HG03439 (cell line): ENCODE data around the gene OTUD1.

ENCODE experiments used
- ATAC-seq: cut with Tn5 transposase; IDR thresholded peaks from one replicate; pipeline ENCODE4 v1.9.1; 2021; ENCODE audit warnings: mild to moderate bottlenecking, moderate library complexity; ENCODE audit not compliant: unreplicated experiment

The OTUD1 gene

DNA sequence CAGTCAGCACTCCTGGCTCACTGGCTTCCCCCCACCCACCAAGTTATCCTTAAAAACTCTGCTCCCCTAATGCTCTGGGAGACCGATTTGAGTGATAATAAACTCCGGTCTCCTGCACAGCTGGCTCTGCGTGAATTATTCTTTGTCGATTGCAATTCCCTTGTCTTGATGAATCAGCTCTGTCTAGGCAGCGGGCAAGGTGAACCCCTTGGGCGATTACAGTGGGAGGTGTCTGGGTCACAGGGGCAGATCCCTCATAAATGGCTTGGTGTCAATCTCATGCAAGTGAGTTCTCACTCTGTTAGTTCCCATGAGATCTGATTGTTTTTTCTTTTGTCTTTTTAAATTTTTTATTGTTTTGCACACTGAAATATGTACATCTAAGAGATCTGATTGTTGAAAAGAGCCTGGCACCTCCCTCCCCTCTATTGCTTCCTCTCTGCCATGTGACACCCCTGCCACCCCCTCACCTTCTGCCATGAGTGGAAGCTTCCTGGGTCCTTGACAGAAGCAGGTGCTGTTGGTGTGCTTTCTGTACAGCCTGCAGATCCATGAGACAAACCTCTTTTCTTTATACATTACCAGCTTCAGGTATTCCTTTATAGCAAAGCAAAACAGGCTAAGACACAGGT lies 20.5 kb downstream of the OTUD1 start:
- no peak for ATAC-seq

DNA sequence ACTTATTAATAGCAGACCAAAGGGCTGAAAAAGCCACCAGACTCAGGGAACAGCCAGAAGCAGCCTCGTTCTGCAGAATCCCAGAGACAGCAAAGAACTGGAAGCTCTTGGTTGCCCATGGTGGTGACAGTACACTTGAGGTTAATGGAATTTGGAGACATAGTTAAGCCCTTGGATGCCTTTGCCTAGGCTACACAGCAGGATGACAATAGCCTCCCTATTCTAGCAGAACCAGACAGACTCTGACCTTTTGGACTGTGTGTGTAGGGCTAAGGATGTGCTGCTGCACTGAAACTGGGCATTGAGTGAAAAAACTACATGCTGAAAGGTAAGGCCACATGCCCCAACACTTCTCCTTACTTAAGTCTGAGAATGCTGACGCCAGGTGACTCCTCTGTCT lies 22.7 kb downstream of the OTUD1 start:
- no peak for ATAC-seq

DNA sequence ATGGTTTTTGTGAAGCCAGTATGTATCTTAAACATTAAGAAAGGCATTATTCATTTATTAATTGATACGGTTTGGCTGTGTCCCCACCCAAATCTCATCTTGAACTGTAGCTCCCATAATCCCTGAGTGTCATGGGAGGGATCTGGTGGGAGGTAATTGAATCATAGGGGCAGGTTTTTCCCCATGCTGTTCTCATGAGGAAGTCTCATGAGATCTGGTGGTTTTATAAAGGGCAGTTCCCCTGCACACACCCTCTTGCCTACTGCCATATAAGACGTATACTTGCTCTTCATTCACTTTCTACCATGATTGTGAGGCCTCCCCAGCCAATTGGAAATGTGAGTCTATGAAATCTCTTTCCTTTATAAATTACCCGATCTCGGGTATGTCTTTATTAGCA lies 28.1 kb downstream of the OTUD1 start:
- ATAC-seq: no peak

DNA sequence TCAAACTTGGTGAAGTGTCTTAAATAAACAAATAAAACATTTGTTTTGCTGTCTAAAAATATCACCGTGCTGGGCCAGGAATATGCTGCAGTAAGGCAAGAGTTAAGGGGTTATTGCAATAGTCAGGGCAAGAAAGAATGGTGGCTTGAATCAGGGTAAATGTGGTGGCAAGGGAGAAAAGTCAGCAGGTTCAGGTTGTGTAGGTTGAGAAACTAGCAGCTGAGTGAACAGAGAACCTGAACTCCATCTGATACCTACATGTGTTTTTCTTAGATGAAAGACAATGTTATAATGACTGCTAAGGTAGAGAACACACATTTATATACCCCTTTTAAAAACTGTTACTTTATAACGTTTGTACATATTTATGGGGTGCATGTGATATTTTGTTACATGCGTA lies 28.7 kb downstream of the OTUD1 start:
- no peak for ATAC-seq

DNA sequence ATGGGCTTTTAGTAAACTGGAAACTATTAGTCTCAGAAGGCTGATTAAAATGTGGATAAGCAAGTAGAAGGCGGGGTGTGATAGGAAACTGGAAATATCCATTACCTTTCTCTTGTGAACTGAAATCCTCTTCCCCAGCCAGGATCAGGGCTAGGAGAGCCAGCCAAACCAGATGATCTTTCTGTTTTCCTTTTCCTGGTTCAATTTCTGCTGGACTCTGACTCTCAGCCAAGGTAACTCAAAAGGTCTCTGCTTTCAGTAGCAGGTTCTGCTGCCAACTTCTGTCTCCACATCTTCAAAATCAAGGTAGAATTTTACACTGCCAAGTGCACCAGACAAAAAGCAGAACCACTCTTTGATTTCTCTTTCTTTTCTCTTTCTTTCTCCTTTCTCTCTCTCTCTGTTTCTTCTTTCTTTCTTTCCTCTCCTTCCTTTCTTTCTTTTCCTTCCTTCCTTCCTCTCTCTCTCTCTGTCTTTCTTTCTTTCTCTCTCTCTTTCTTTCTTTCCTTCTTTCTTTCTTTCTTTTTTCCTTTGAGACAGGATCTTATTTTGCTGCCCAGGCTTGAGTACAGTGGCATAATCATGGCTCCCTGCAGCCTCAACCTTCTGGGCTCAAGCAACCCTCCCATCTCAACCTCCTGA lies 30.8 kb downstream of the OTUD1 start:
- no peak for ATAC-seq

DNA sequence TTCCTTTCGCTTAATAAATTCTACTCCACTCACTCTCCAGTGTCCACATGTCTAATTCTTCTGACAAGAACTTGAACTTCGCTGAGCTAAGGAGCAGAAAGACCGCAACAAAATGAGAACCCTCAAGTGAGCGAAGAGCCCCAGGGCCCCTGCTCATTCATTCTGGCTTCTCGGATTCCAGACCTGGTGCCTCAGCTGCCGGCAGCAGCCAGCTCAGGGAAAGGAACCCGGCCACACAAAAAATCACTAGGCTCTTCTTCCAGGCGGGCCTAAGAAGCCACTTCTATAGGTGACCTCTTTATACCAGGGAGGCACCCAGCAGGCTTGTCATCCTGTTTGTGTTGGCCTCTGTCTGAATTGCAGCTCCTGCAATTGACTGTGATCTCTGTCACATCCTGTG lies 33.3 kb downstream of the OTUD1 start:
- no peak for ATAC-seq

DNA sequence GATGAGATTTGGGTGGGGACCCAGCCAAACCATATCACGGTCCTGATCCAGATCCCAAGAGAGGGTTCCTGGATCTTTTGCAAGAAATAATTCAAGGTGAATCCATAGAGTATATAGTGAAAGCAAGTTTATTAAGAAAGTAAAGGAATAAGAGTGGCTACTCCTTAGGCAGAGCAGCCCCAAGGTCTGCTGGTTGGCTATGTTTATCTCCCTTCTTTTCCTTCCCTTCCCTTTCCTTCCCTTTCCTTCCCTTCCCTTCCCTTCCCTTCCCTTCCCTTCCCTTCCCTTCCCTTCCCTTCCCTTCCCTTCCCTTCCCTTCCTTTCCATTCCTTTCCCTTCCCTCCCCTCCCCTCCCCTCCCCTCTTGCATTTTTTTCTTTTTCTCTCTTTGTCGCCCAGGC lies 35.2 kb downstream of the OTUD1 start:
- ATAC-seq: no peak

DNA sequence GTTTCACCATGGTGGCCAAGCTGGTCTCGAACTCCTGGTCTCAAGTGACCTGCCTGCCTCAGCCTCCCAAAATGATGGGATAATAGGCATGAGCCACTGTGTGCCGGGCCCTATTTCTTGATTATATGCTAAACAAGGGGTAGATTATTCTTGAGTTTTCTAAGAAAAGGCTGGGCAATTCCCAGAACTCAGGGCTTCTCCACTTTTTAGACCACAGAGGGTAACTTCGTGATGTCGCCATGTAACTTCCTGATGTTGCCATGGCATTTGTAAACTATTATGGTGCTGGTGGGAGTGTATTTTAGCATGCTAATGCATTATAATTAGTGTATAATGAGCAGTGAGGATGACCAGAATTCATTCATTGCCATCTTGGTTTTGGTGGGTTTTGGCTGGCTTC lies 35.8 kb downstream of the OTUD1 start:
- no peak for ATAC-seq

DNA sequence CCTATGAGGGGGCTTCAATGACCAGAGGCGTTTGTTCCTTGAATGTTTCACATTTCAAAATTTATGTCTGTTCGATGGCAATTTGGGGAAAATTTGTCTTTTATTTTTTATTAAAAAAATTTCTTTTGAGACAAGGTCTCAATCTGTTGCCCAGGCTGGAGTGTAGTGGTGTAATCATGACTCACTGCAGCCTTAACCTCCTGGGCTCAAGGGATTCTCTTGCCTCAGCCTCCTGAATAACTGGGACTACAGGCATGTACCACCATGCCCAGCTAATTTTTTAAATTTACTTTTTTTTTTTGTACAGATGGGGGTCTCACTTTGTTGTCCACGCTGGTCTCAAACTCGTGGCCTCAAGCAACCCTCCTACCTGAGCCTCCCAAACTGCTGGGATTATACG lies 39.7 kb downstream of the OTUD1 start:
- ATAC-seq: no peak

DNA sequence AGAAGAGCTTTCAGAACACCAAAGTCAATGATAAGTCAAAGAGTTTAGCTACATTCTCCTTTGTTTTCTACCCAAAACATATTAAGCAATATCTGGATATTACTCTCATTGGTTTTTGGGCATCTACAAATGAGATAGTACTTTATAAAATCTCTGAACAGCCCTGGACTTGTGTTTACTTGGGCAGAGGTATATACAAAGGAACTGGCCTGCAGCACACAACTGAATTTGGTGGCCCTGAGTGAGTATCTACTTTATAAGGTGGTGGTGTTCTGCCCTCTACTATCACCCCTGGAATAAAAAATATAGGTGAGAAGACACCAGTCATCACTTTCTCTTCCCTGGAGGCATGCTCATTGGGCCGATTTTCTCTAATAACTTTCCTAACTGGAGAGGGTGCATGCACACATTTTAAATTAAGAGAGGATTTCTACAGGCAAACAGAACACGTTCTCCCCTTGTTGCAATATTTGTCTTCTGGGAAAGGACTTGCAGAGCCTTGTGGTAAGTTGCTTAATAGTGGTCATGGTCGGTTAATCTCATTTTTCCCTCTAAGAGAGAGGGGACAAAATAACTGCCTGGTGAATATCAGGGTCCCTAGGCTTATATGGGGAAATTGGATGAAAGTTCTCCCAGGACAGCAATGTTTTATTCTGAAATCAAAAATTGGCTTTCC lies 41.1 kb downstream of the OTUD1 start:
- no peak for ATAC-seq

DNA sequence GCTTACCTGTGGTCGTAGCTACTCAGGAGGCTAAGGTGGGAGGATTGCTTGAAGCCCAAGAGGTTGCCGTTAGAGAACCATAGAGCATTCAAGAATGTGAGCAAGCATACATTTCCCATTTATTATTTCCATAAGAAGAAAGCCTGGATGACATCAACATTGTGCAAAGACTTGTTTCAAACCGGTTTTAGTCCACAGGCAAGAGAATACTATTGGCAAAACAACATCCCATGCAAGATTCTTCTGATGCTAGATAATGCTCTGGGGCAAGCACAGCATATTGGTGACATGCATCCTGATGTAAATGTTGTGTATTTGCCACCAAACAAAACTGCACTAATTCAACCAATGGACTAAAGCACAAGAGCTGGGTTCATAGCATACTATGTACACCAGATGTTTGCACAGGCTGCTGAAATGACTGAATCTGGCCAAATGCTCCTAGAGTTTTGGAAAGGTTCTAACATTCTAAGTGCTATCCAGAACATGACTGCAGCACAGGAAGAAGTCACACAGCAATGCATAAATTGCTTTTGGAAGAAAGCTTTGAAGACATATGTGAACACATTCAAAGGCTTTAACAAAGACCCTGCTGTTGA lies 42.6 kb downstream of the OTUD1 start:
- no peak for ATAC-seq

DNA sequence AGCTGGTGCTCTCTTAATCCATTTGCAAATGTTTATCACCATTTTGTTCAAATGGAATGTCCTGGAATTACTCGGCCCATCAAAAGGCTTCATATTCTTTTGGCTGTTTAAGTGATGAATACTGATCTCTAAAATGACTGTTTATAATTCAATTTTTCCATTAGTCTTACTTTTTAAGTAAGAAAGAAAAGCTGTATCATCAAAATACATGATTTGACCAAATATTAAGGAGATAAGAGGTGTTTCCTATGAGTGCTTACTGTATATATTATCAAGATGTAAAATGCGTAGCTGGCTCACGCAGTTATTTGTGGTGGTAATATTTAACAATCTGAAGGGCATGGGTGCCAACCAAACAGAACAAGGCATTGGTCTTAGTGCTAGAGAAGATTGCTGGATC lies 51.2 kb downstream of the OTUD1 start:
- ATAC-seq: no peak
